ENCODE data around the gene TUBB4A. TPM values are rescaled to one million over a fixed set of nuclear protein-coding genes. Genes with fewer than 3 reads are reported as not detected.
A peak's percentile ranks its signal among the peaks of the same experiment; 100 is the strongest.
"Not testable (repeated sequence)": the region's sequence is repeated elsewhere in the genome, so short reads cannot be mapped to it uniquely, and the experiment has no call there.

TUBB4A gene
- total and polyA plus RNA-seq, 9 of the 15 experiments (the other 6 are each of a cell fraction or from before 2014, with no cell fraction given) = 0.14 to 7.0 (median 0.75) TPM

DNA sequence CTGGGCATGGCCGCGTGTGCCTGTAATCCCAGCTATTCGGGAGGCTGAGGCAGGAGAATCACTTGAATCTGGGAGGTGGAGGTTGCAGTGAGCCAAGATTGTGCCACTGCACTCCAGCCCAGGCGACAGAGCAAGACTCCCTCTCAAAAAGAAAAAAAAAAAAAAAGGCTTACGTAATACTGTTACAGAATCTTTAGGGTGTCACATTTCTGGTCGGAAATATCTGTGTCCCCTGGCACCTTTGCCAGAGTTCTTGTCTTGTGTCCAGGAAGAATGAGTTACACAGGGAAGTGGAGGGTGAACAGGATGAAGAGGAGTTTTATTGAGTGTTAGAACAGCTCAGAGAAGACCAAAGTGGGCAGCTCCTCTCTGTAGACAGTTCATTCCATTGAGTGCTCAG lies 48.6 kb upstream of the TUBB4A start:
- H3K27me3 ChIP-seq (ENCODE audit: control insufficient read depth in 2 of 2, insufficient read depth in 2 of 2, low read length in 2 of 2); H3K27ac ChIP-seq (ENCODE audit: extremely low read depth, low read depth, low read length); H3K9me1 ChIP-seq (ENCODE audit: control insufficient read depth, insufficient read depth, low read length); FAIRE-seq; H3K9ac ChIP-seq (ENCODE audit: insufficient read depth in 1 of 2, low read depth in 2 of 2, low read length in 2 of 2); H3K9me3 ChIP-seq (replicated peaks; ENCODE audit: control insufficient read depth, insufficient read depth, low read depth, low read length); BruUV-seq (replicated peaks); H3K36me3 ChIP-seq (ENCODE audit: control insufficient read depth, insufficient read depth, low read length); intact Hi-C loops (cut with micrococcal nuclease); ATAC-seq; CTCF ChIA-PET (ENCODE audit: low intra/inter-chr PET ratio); H3K4me2 ChIP-seq (ENCODE audit: insufficient read depth, low read length); DNase-seq (ENCODE audit: extremely low read depth in 1 of 4, low spot score in 3 of 4); H3K79me2 ChIP-seq (ENCODE audit: control insufficient read depth, insufficient read depth, low read length); H3K4me3 ChIP-seq; in situ Hi-C loops (cut with MboI); H4K20me1 ChIP-seq (replicated peaks; ENCODE audit: control insufficient read depth, insufficient read depth, low read length): not testable (repeated sequence)
- POLR2A ChIA-PET = interaction anchor here (1.0 to 2.8 kb wide), 4 partner anchors 10 to 18 kb away, joined by 3 to 14 read pairs (median 4); no protein-coding TSS in a partner anchor
- TF ChIP-seq CEBPB (tag; IDR thresholded peaks at IDR 0.05) = peak; percentile 68
- 42% methylated on average over 6 of the region's 6 CpGs for WGBS (ENCODE audit: insufficient coverage, low coverage, missing lambda C conversion rate)
- Histone ChIP-seq H3K4me1 (replicated peaks in 1 of 2; ENCODE audit: control insufficient read depth in 2 of 2, insufficient read depth in 2 of 2, low read length in 2 of 2) (peaks cover 0 to 16% of the 10 kb centered on the region in 2 experiments; a peak in 3 of 5 replicates), H2AFZ (ENCODE audit: low read depth, low read length) (peak overlapping the region; percentile 65)

DNA sequence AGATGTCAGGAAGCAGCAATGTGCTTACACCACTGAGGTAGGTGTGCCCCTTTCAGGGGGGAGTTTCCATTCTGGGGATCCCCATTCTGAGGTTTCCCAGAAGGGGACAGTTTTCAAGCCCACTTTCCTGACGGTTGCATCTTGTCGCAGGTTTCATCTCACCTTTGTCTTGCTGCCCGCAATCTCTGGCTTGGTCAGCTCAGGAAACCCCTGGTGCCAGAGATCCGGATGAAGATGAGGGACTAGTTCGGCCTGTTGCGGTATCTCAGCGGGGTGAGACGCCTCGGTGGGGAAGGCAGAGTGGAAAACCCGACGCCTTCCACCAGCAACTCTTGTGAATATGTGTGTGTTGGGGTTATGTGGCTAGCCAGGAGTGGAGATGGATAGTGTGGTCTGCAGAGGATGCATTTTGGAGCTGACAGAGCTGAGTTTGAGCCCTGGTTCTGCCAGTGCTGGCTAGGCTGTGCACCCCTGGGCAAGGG lies 41.8 kb upstream of the TUBB4A start:
- no peak overlapping the region for H3K4me3 ChIP-seq
- 14% methylated on average over 11 of the region's 11 CpGs for WGBS (ENCODE audit: insufficient coverage, low coverage, missing lambda C conversion rate)
- TF ChIP-seq RFX5 (IDR thresholded peaks at IDR 0.05; ENCODE audit: low read depth, low read length) = no peak
- TF ChIP-seq, protein P1, sequence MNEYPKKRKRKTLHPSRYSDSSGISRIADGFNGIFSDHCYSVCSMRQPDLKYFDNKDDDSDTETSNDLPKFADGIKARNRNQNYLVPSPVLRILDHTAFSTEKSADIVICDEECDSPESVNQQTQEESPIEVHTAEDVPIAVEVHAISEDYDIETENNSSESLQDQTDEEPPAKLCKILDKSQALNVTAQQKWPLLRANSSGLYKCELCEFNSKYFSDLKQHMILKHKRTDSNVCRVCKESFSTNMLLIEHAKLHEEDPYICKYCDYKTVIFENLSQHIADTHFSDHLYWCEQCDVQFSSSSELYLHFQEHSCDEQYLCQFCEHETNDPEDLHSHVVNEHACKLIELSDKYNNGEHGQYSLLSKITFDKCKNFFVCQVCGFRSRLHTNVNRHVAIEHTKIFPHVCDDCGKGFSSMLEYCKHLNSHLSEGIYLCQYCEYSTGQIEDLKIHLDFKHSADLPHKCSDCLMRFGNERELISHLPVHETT (CRISPR knock-in tag; conservative IDR thresholded peaks at IDR 0.05 in 1 of 2, IDR thresholded peaks at IDR 0.05 in 1 of 2) = no peak

More for the DNA sequence above, 41.8 kb upstream of the TUBB4A start:
- no peaks in the 10 kb centered on the region for H3K27me3 ChIP-seq (ENCODE audit: control insufficient read depth in 2 of 2, insufficient read depth in 2 of 2, low read length in 2 of 2)
- FAIRE-seq (no peak), DNase-seq (ENCODE audit: extremely low read depth in 1 of 4, low spot score in 3 of 4) (no peak), ATAC-seq (no peak)
- H3K4me2 ChIP-seq (ENCODE audit: insufficient read depth, low read length) = no peak overlapping the region
- H3K9me3 ChIP-seq (replicated peaks; ENCODE audit: control insufficient read depth, insufficient read depth, low read depth, low read length) = 0 out of 2 replicates have a peak, but pooled peaks cover 2% of the 10 kb centered on the region
- intact Hi-C loops (cut with micrococcal nuclease) = no loop called here
- H3K27ac ChIP-seq (ENCODE audit: extremely low read depth, low read depth, low read length) = no peak overlapping the region
- BruUV-seq (replicated peaks) = no TSS peak
- no peaks in the 10 kb centered on the region for H3K36me3 ChIP-seq (ENCODE audit: control insufficient read depth, insufficient read depth, low read length)
- no peaks in the 10 kb centered on the region; a peak in 1 of 5 replicates for H3K4me1 ChIP-seq (replicated peaks in 1 of 2; ENCODE audit: control insufficient read depth in 2 of 2, insufficient read depth in 2 of 2, low read length in 2 of 2)
- in situ Hi-C loops (cut with MboI) = no loop called here
- no peak overlapping the region for H2AFZ ChIP-seq (ENCODE audit: low read depth, low read length)
- no peaks in the 10 kb centered on the region for H3K79me2 ChIP-seq (ENCODE audit: control insufficient read depth, insufficient read depth, low read length)
- POLR2A ChIA-PET = interaction anchor here (0.8 to 3.0 kb wide), 4 partner anchors 8 to 12 kb away, joined by 3 to 21 read pairs (median 4); partner anchors contain the start of gene TNFSF9
- no peaks in the 10 kb centered on the region for H4K20me1 ChIP-seq (replicated peaks; ENCODE audit: control insufficient read depth, insufficient read depth, low read length)
- no peak overlapping the region for H3K9ac ChIP-seq (ENCODE audit: insufficient read depth in 1 of 2, low read depth in 2 of 2, low read length in 2 of 2)
- CTCF ChIA-PET (ENCODE audit: low intra/inter-chr PET ratio) = no interaction called here
- H3K9me1 ChIP-seq (ENCODE audit: control insufficient read depth, insufficient read depth, low read length) = no peaks in the 10 kb centered on the region
